Measurements from ENCODE around the gene GPR132. TPM values are rescaled to one million over a fixed set of nuclear protein-coding genes. Genes with fewer than 3 reads are reported as not detected.
"Not testable (repeated sequence)": the region's sequence is repeated elsewhere in the genome, so short reads cannot be mapped to it uniquely, and the experiment has no call there.

Gene GPR132
- total RNA-seq, 1 donor from 2014 or later = not detected

GRCh38 chr14:105084741-105085571, 19.7 kb upstream of the GPR132 start:
- no peak for DNase-seq (ENCODE audit: low read depth)
- TF ChIP-seq CTCF (IDR thresholded peaks at IDR 0.05; ENCODE audit: insufficient read depth, low read length, severe bottlenecking) = no peak
- H3K36me3 ChIP-seq (ENCODE audit: control insufficient read depth, insufficient read depth, low read length) = no peaks in the 10 kb centered on the region
- no peak overlapping the region for H3K4me3 ChIP-seq (ENCODE audit: low read depth, low read length)
- H3K27me3 ChIP-seq (ENCODE audit: control insufficient read depth, insufficient read depth, low read length) = no peaks in the 10 kb centered on the region
- no peak for FAIRE-seq

- FAIRE-seq (no peak), DNase-seq (ENCODE audit: low read depth) (no peak)
- no peak for TF ChIP-seq CTCF (IDR thresholded peaks at IDR 0.05; ENCODE audit: insufficient read depth, low read length, severe bottlenecking)
- Histone ChIP-seq H3K27me3 (ENCODE audit: control insufficient read depth, insufficient read depth, low read length) (no peaks in the 10 kb centered on the region), H3K4me3 (ENCODE audit: low read depth, low read length) (no peak overlapping the region), H3K36me3 (ENCODE audit: control insufficient read depth, insufficient read depth, low read length) (no peaks in the 10 kb centered on the region)
These were observed 18.9 kb upstream of the GPR132 start for GRCh38 chr14:105083926-105084685.

- Histone ChIP-seq H3K4me3 (ENCODE audit: low read depth, low read length) (no peak overlapping the region), H3K36me3 (ENCODE audit: control insufficient read depth, insufficient read depth, low read length) (no peaks in the 10 kb centered on the region), H3K27me3 (ENCODE audit: control insufficient read depth, insufficient read depth, low read length) (no peaks in the 10 kb centered on the region)
- FAIRE-seq (no peak), DNase-seq (ENCODE audit: low read depth) (no peak)
- no peak for TF ChIP-seq CTCF (IDR thresholded peaks at IDR 0.05; ENCODE audit: insufficient read depth, low read length, severe bottlenecking)
These were observed 17.5 kb upstream of the GPR132 start for GRCh38 chr14:105082703-105083102.

GRCh38 chr14:105081473-105081872, 16.2 kb upstream of the GPR132 start:
- not testable (repeated sequence) for H3K4me3 ChIP-seq (ENCODE audit: low read depth, low read length); FAIRE-seq; DNase-seq (ENCODE audit: low read depth); H3K36me3 ChIP-seq (ENCODE audit: control insufficient read depth, insufficient read depth, low read length); H3K27me3 ChIP-seq (ENCODE audit: control insufficient read depth, insufficient read depth, low read length)

DNA sequence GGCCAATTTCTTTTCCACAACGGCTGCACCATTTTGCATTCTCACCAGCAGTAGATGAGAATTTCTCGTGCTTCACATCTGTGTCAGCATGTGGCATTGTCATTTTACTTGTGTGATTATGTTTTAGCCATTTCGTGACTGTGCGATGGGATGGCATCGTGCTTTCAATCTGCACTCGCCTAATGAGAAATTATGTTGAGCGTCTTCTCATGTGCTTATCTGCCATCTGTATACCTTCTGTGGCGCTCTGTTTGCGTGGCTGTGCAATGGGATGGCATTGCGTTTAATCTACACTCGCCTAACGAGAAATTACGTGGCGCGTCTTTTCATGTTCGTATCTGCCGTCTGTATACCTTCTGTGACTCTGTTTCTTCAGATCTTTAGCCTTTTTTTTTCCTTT, 14.9 kb upstream of the GPR132 start:
- DNase-seq (ENCODE audit: low read depth) = no peak
- FAIRE-seq = no peak
- no peak overlapping the region for H3K4me3 ChIP-seq (ENCODE audit: low read depth, low read length)
- TF ChIP-seq CTCF (IDR thresholded peaks at IDR 0.05; ENCODE audit: insufficient read depth, low read length, severe bottlenecking) = no peak
- no peaks in the 10 kb centered on the region for H3K36me3 ChIP-seq (ENCODE audit: control insufficient read depth, insufficient read depth, low read length)
- peaks cover 1% of the 10 kb centered on the region for H3K27me3 ChIP-seq (ENCODE audit: control insufficient read depth, insufficient read depth, low read length)

GRCh38 chr14:105078294-105078693, 13.1 kb upstream of the GPR132 start:
- FAIRE-seq = no peak
- Histone ChIP-seq H3K27me3 (ENCODE audit: control insufficient read depth, insufficient read depth, low read length) (peaks cover 7% of the 10 kb centered on the region), H3K36me3 (ENCODE audit: control insufficient read depth, insufficient read depth, low read length) (no peaks in the 10 kb centered on the region), H3K4me3 (ENCODE audit: low read depth, low read length) (no peak overlapping the region)
- DNase-seq (ENCODE audit: low read depth) = no peak
- no peak for TF ChIP-seq CTCF (IDR thresholded peaks at IDR 0.05; ENCODE audit: insufficient read depth, low read length, severe bottlenecking)
